H9 (cell line): ENCODE measurements around the gene CPA2. TPM values are rescaled to one million over a fixed set of nuclear protein-coding genes. Genes with fewer than 3 reads are reported as not detected.

Experiments used
- DNase-seq: peaks from one replicate; pipeline ENCODE4 v3.0.0-alpha.2; 2017
- H2AFZ ChIP-seq: one replicate; pipeline ENCODE4 v1.6.1; 2013; ENCODE audit warnings: mild to moderate bottlenecking, low read length, control low read depth, moderate library complexity
- H2AK5ac ChIP-seq: 2 replicates; pipeline ENCODE4 v1.6.1; 2013; ENCODE audit warnings: low read length, control low read depth, mixed read lengths; ENCODE audit not compliant: insufficient read length
- H2BK120ac ChIP-seq: one replicate; pipeline ENCODE4 v1.6.1; 2013; ENCODE audit warnings: low read depth, mild to moderate bottlenecking, low read length, control low read depth, inconsistent platforms; ENCODE audit not compliant: poor library complexity, severe bottlenecking
- H2BK12ac ChIP-seq: 2 replicates; pipeline ENCODE4 v1.6.1; 2013; ENCODE audit warnings: low read length, control low read depth, mixed read lengths, low read depth; ENCODE audit not compliant: insufficient read length
- H2BK15ac ChIP-seq: 2 replicates; pipeline ENCODE4 v1.6.1; 2013; ENCODE audit warnings: low read depth, low read length, control low read depth
- H2BK20ac ChIP-seq: one replicate; pipeline ENCODE4 v1.6.1; 2013; ENCODE audit warnings: low read depth, mild to moderate bottlenecking, low read length, control low read depth, inconsistent platforms; ENCODE audit not compliant: poor library complexity, severe bottlenecking
- H2BK5ac ChIP-seq: 2 replicates; pipeline ENCODE4 v1.6.1; 2013; ENCODE audit warnings: low read length, control low read depth, mixed read lengths; ENCODE audit not compliant: insufficient read length
- H3K14ac ChIP-seq: 2 replicates; pipeline ENCODE4 v1.6.1; 2013; ENCODE audit warnings: low read length, control low read depth; ENCODE audit not compliant: insufficient read depth
- H3K18ac ChIP-seq: 2 replicates; pipeline ENCODE4 v1.6.1; 2013; ENCODE audit warnings: low read depth, mild to moderate bottlenecking, mixed read lengths, low read length, control low read depth; ENCODE audit not compliant: insufficient read length
- H3K23ac ChIP-seq: 2 replicates; pipeline ENCODE4 v1.6.1; 2013; ENCODE audit warnings: low read length, control low read depth, mixed read lengths, low read depth; ENCODE audit not compliant: insufficient read length
- H3K23me2 ChIP-seq: 2 replicates; pipeline ENCODE4 v1.6.1; 2013; ENCODE audit warnings: low read depth, mild to moderate bottlenecking, mixed read lengths, low read length, control low read depth; ENCODE audit not compliant: insufficient read length, poor library complexity, severe bottlenecking
- H3K27ac ChIP-seq: 2 replicates; pipeline ENCODE4 v1.5.1; 2013; ENCODE audit warnings: low read length, control low read depth, mixed read lengths, low read depth; ENCODE audit not compliant: insufficient read length
- H3K27me3 ChIP-seq: 2 replicates; pipeline ENCODE4 v1.6.1; 2013; ENCODE audit warnings: low read length, control low read depth, inconsistent platforms; ENCODE audit not compliant: insufficient read depth
- H3K4ac ChIP-seq: 2 replicates; pipeline ENCODE4 v1.6.1; 2013; ENCODE audit warnings: low read depth, mild to moderate bottlenecking, control low read depth, inconsistent platforms, low read length, moderate library complexity
- H3K4me1 ChIP-seq: 2 replicates; pipeline ENCODE4 v1.6.1; 2013; ENCODE audit warnings: low read length, control low read depth, inconsistent platforms; ENCODE audit not compliant: insufficient read depth
- H3K4me2 ChIP-seq: 2 replicates; pipeline ENCODE4 v1.6.1; 2013; ENCODE audit warnings: low read length, control low read depth, mixed read lengths; ENCODE audit not compliant: insufficient read length, insufficient read depth
- H3K56ac ChIP-seq: 2 replicates; pipeline ENCODE4 v1.6.1; 2013; ENCODE audit warnings: low read depth, mild to moderate bottlenecking, mixed read lengths, low read length, control low read depth; ENCODE audit not compliant: insufficient read length
- H3K79me1 ChIP-seq: 2 replicates; pipeline ENCODE4 v1.6.1; 2013; ENCODE audit warnings: low read depth, mild to moderate bottlenecking, moderate library complexity, low read length, control low read depth, inconsistent platforms; ENCODE audit not compliant: insufficient read depth, poor library complexity, severe bottlenecking
- H3K79me2 ChIP-seq: 2 replicates; pipeline ENCODE4 v1.6.1; 2013; ENCODE audit warnings: low read length, control low read depth, inconsistent platforms; ENCODE audit not compliant: insufficient read depth
- H3K9ac ChIP-seq: 2 replicates; pipeline ENCODE4 v1.6.1; 2013; ENCODE audit warnings: low read length, control low read depth, mixed read lengths; ENCODE audit not compliant: insufficient read length; ENCODE audit errors: extremely low read depth
- H3K9me3 ChIP-seq: one replicate; pipeline ENCODE4 v1.6.1; 2013; ENCODE audit warnings: low read depth, low read length, inconsistent platforms; ENCODE audit not compliant: control insufficient read depth
- H3T11ph ChIP-seq: one replicate; pipeline ENCODE4 v1.6.1; 2013; ENCODE audit warnings: mild to moderate bottlenecking, low read length, control low read depth, inconsistent platforms
- H4K20me1 ChIP-seq: one replicate; pipeline ENCODE4 v1.6.1; 2013; ENCODE audit not compliant: control insufficient read depth, insufficient read length, insufficient read depth
- H4K5ac ChIP-seq: 2 replicates; pipeline ENCODE4 v1.6.1; 2013; ENCODE audit warnings: low read depth, mild to moderate bottlenecking, mixed read lengths, low read length, control low read depth; ENCODE audit not compliant: insufficient read length
- H4K8ac ChIP-seq: replicated peaks from 2 replicates; pipeline ENCODE4 v1.6.1; 2013; ENCODE audit warnings: low read length, control low read depth, mixed read lengths, low read depth; ENCODE audit not compliant: insufficient read length
- H4K91ac ChIP-seq: 2 replicates; pipeline ENCODE4 v1.6.1; 2013; ENCODE audit warnings: low read depth, mild to moderate bottlenecking, moderate library complexity, mixed read lengths, low read length, control low read depth; ENCODE audit not compliant: insufficient read length
- H3K27ac Mint-ChIP-seq, 3 experiments: 2 replicates in 2 of 3; 3 replicates in 1 of 3; pipeline ENCODE4 v1.8.0; 2020 to 2021; ENCODE audit warnings: mixed read lengths in 3 of 3, mild to moderate bottlenecking in 1 of 3, moderate library complexity in 1 of 3
- H3K27me3 Mint-ChIP-seq: 2 replicates; pipeline ENCODE4 v1.8.0; 2021; ENCODE audit warnings: low read depth, mild to moderate bottlenecking, moderate library complexity, mixed read lengths
- H3K36me3 Mint-ChIP-seq, 3 experiments: 2 replicates in 2 of 3; 3 replicates in 1 of 3; pipeline ENCODE4 v1.8.0; 2020 to 2021; ENCODE audit warnings: low read depth in 3 of 3, mixed read lengths in 3 of 3; ENCODE audit not compliant: insufficient read depth in 1 of 3
- H3K4me1 Mint-ChIP-seq, 2 experiments: 2 replicates each; pipeline ENCODE4 v1.8.0; 2020; ENCODE audit warnings: mixed read lengths in 2 of 2
- H3K4me3 Mint-ChIP-seq, 2 experiments: 2 replicates in 1 of 2; 3 replicates in 1 of 2; pipeline ENCODE4 v1.8.0; 2020 to 2021; ENCODE audit warnings: mild to moderate bottlenecking in 2 of 2, mixed read lengths in 2 of 2, moderate library complexity in 1 of 2
- H3K9me3 Mint-ChIP-seq, 2 experiments: 2 replicates in 1 of 2; 3 replicates in 1 of 2; pipeline ENCODE4 v1.8.0; 2020; ENCODE audit warnings: mild to moderate bottlenecking in 2 of 2, mixed read lengths in 2 of 2, moderate library complexity in 1 of 2
- WGBS: extraction: QIAGEN DNeasy Blood & Tissue Kit; methylation state at CpG from one replicate; pipeline ENCODE4 v1.1.7; 2013; ENCODE audit warnings: missing lambda C conversion rate, low lambda C conversion rate, mixed read lengths; ENCODE audit not compliant: insufficient read length; ENCODE audit errors: extremely low coverage; 5-methylcytosine and 5-hydroxymethylcytosine counted together
- total RNA-seq: library from RNA; stranded (reverse); gene quantifications from 2 replicates; pipeline ENCODE4 v1.2.1, GENCODE V29; 2021
- TF ChIP-seq, protein P1 (sequence below): fragments of 200-600 bp; sonication (generic); conservative IDR thresholded peaks from 3 replicates; pipeline ENCODE4 v1.8.0; 2021; ENCODE audit warnings: antibody characterized with exemption, mild to moderate bottlenecking

Gene CPA2
- total RNA-seq, 1 experiment from 2014 or later: not detected

DNA sequence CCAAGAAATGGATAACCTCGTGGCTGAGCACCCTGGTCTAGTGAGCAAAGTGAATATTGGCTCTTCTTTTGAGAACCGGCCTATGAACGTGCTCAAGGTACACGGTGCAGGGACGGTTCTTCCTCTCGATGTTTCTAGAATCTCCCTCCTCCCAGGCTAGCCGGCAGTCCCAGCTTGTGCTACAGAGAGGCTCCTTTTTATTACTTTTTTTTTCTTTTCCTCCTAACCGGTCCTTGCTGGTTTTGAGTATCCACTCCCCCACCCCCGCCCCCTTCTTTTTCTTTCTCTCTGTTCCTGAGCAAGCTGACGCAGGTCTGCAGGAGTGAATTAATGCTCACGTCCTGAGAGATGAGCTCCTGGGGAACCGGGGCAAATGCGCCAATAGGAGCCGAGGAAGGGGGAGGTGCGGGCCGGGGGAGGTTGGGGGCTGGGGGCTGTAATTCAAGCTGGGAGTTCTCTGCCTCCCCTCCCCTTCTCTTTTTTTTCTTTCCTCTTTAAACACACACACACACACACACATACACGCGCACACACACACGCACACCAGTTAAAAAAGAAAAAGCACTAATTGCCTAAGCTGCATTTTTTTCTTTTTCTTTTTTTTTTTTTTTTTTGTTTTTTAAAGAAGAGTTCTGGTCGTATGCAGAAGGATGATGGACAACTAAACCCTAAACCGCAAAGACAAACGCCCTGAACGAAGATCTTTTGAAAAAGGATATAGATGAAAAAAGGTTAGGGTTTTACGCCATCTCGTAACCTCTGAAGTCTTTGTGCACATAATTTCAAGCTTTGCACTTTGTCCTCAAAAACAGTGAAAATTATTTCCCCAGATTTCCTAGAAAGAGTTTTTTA, 6.6 kb downstream of the CPA2 start:
- Histone ChIP-seq H3K27ac (peak overlapping the region; percentile 88), H4K5ac (peak overlapping the region; percentile 84), H3K9me3 (no peaks in the 10 kb centered on the region), H2BK5ac (peak overlapping the region; percentile 11), H4K8ac (no peak overlapping the region), H3K4me1 (peaks cover 17% of the 10 kb centered on the region; the same call in 1 of the 2 replicates), H4K20me1 (no peaks in the 10 kb centered on the region), H4K91ac (peak overlapping the region; percentile 36), H2AK5ac (peak overlapping the region; percentile 9), H3K18ac (peak overlapping the region; percentile 92), H3K4me2 (peak overlapping the region; percentile 23), H3K27me3 (no peaks in the 10 kb centered on the region), H2BK120ac (peak overlapping the region; percentile 87), H3K56ac (no peak overlapping the region), H2AFZ (no peak overlapping the region), H3K23me2 (no peaks in the 10 kb centered on the region), H3K4ac (peak overlapping the region; percentile 42; the same call in 1 of the 2 replicates), H2BK15ac (no peak overlapping the region), H2BK20ac (no peak overlapping the region), H2BK12ac (no peak overlapping the region), H3K23ac (no peak overlapping the region), H3T11ph (peak overlapping the region; percentile 98), H3K79me1 (no peaks in the 10 kb centered on the region), H3K79me2 (no peaks in the 10 kb centered on the region), H3K14ac (peak overlapping the region; percentile 88; the same call in 1 of the 2 replicates), H3K9ac (peak overlapping the region; percentile 51)
- DNase-seq: peak; percentile 93
- TF ChIP-seq, protein P1, sequence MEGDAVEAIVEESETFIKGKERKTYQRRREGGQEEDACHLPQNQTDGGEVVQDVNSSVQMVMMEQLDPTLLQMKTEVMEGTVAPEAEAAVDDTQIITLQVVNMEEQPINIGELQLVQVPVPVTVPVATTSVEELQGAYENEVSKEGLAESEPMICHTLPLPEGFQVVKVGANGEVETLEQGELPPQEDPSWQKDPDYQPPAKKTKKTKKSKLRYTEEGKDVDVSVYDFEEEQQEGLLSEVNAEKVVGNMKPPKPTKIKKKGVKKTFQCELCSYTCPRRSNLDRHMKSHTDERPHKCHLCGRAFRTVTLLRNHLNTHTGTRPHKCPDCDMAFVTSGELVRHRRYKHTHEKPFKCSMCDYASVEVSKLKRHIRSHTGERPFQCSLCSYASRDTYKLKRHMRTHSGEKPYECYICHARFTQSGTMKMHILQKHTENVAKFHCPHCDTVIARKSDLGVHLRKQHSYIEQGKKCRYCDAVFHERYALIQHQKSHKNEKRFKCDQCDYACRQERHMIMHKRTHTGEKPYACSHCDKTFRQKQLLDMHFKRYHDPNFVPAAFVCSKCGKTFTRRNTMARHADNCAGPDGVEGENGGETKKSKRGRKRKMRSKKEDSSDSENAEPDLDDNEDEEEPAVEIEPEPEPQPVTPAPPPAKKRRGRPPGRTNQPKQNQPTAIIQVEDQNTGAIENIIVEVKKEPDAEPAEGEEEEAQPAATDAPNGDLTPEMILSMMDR: no peak; the same call in 2 of the 3 replicates
- H3K9me3 Mint-ChIP-seq: no peaks in the 10 kb centered on the region; a peak in 1 of 5 replicates
- H3K4me1 Mint-ChIP-seq: peaks cover 52 to 54% of the 10 kb centered on the region in 2 experiments
- peak overlapping the region; percentile 99 for H3K27ac Mint-ChIP-seq
- WGBS: no CpG with 5 or more reads among the region's 25 CpGs
- peak overlapping the region; percentile 47 to 57; a peak in 4 of 5 replicates for H3K4me3 Mint-ChIP-seq
- H3K36me3 Mint-ChIP-seq: peaks cover 0 to 4% (median 4%) of the 10 kb centered on the region in 3 experiments; a peak in 2 of 7 replicates
- H3K27me3 Mint-ChIP-seq: peaks cover 5% of the 10 kb centered on the region
